H9 (cell line): ENCODE data around the gene AGT. TPM values are rescaled to one million over a fixed set of nuclear protein-coding genes. Genes with fewer than 3 reads are reported as not detected.

Source experiments
- DNase-seq: peaks from one replicate; pipeline ENCODE4 v3.0.0-alpha.2; 2017
- H2AFZ ChIP-seq: one replicate; pipeline ENCODE4 v1.6.1; 2013; ENCODE audit warnings: mild to moderate bottlenecking, low read length, control low read depth, moderate library complexity
- H2AK5ac ChIP-seq: 2 replicates; pipeline ENCODE4 v1.6.1; 2013; ENCODE audit warnings: low read length, control low read depth, mixed read lengths; ENCODE audit not compliant: insufficient read length
- H2BK120ac ChIP-seq: one replicate; pipeline ENCODE4 v1.6.1; 2013; ENCODE audit warnings: low read depth, mild to moderate bottlenecking, low read length, control low read depth, inconsistent platforms; ENCODE audit not compliant: poor library complexity, severe bottlenecking
- H2BK12ac ChIP-seq: 2 replicates; pipeline ENCODE4 v1.6.1; 2013; ENCODE audit warnings: low read length, control low read depth, mixed read lengths, low read depth; ENCODE audit not compliant: insufficient read length
- H2BK15ac ChIP-seq: 2 replicates; pipeline ENCODE4 v1.6.1; 2013; ENCODE audit warnings: low read depth, low read length, control low read depth
- H2BK20ac ChIP-seq: one replicate; pipeline ENCODE4 v1.6.1; 2013; ENCODE audit warnings: low read depth, mild to moderate bottlenecking, low read length, control low read depth, inconsistent platforms; ENCODE audit not compliant: poor library complexity, severe bottlenecking
- H2BK5ac ChIP-seq: 2 replicates; pipeline ENCODE4 v1.6.1; 2013; ENCODE audit warnings: low read length, control low read depth, mixed read lengths; ENCODE audit not compliant: insufficient read length
- H3K14ac ChIP-seq: 2 replicates; pipeline ENCODE4 v1.6.1; 2013; ENCODE audit warnings: low read length, control low read depth; ENCODE audit not compliant: insufficient read depth
- H3K18ac ChIP-seq: 2 replicates; pipeline ENCODE4 v1.6.1; 2013; ENCODE audit warnings: low read depth, mild to moderate bottlenecking, mixed read lengths, low read length, control low read depth; ENCODE audit not compliant: insufficient read length
- H3K23ac ChIP-seq: 2 replicates; pipeline ENCODE4 v1.6.1; 2013; ENCODE audit warnings: low read length, control low read depth, mixed read lengths, low read depth; ENCODE audit not compliant: insufficient read length
- H3K23me2 ChIP-seq: 2 replicates; pipeline ENCODE4 v1.6.1; 2013; ENCODE audit warnings: low read depth, mild to moderate bottlenecking, mixed read lengths, low read length, control low read depth; ENCODE audit not compliant: insufficient read length, poor library complexity, severe bottlenecking
- H3K27ac ChIP-seq: 2 replicates; pipeline ENCODE4 v1.5.1; 2013; ENCODE audit warnings: low read length, control low read depth, mixed read lengths, low read depth; ENCODE audit not compliant: insufficient read length
- H3K27me3 ChIP-seq: 2 replicates; pipeline ENCODE4 v1.6.1; 2013; ENCODE audit warnings: low read length, control low read depth, inconsistent platforms; ENCODE audit not compliant: insufficient read depth
- H3K4ac ChIP-seq: 2 replicates; pipeline ENCODE4 v1.6.1; 2013; ENCODE audit warnings: low read depth, mild to moderate bottlenecking, control low read depth, inconsistent platforms, low read length, moderate library complexity
- H3K4me1 ChIP-seq: 2 replicates; pipeline ENCODE4 v1.6.1; 2013; ENCODE audit warnings: low read length, control low read depth, inconsistent platforms; ENCODE audit not compliant: insufficient read depth
- H3K4me2 ChIP-seq: 2 replicates; pipeline ENCODE4 v1.6.1; 2013; ENCODE audit warnings: low read length, control low read depth, mixed read lengths; ENCODE audit not compliant: insufficient read length, insufficient read depth
- H3K56ac ChIP-seq: 2 replicates; pipeline ENCODE4 v1.6.1; 2013; ENCODE audit warnings: low read depth, mild to moderate bottlenecking, mixed read lengths, low read length, control low read depth; ENCODE audit not compliant: insufficient read length
- H3K79me1 ChIP-seq: 2 replicates; pipeline ENCODE4 v1.6.1; 2013; ENCODE audit warnings: low read depth, mild to moderate bottlenecking, moderate library complexity, low read length, control low read depth, inconsistent platforms; ENCODE audit not compliant: insufficient read depth, poor library complexity, severe bottlenecking
- H3K79me2 ChIP-seq: 2 replicates; pipeline ENCODE4 v1.6.1; 2013; ENCODE audit warnings: low read length, control low read depth, inconsistent platforms; ENCODE audit not compliant: insufficient read depth
- H3K9ac ChIP-seq: 2 replicates; pipeline ENCODE4 v1.6.1; 2013; ENCODE audit warnings: low read length, control low read depth, mixed read lengths; ENCODE audit not compliant: insufficient read length; ENCODE audit errors: extremely low read depth
- H3K9me3 ChIP-seq: one replicate; pipeline ENCODE4 v1.6.1; 2013; ENCODE audit warnings: low read depth, low read length, inconsistent platforms; ENCODE audit not compliant: control insufficient read depth
- H3T11ph ChIP-seq: one replicate; pipeline ENCODE4 v1.6.1; 2013; ENCODE audit warnings: mild to moderate bottlenecking, low read length, control low read depth, inconsistent platforms
- H4K20me1 ChIP-seq: one replicate; pipeline ENCODE4 v1.6.1; 2013; ENCODE audit not compliant: control insufficient read depth, insufficient read length, insufficient read depth
- H4K5ac ChIP-seq: 2 replicates; pipeline ENCODE4 v1.6.1; 2013; ENCODE audit warnings: low read depth, mild to moderate bottlenecking, mixed read lengths, low read length, control low read depth; ENCODE audit not compliant: insufficient read length
- H4K8ac ChIP-seq: replicated peaks from 2 replicates; pipeline ENCODE4 v1.6.1; 2013; ENCODE audit warnings: low read length, control low read depth, mixed read lengths, low read depth; ENCODE audit not compliant: insufficient read length
- H4K91ac ChIP-seq: 2 replicates; pipeline ENCODE4 v1.6.1; 2013; ENCODE audit warnings: low read depth, mild to moderate bottlenecking, moderate library complexity, mixed read lengths, low read length, control low read depth; ENCODE audit not compliant: insufficient read length
- H3K27ac Mint-ChIP-seq, 3 experiments: 2 replicates in 2 of 3; 3 replicates in 1 of 3; pipeline ENCODE4 v1.8.0; 2020 to 2021; ENCODE audit warnings: mixed read lengths in 3 of 3, mild to moderate bottlenecking in 1 of 3, moderate library complexity in 1 of 3
- H3K27me3 Mint-ChIP-seq: 2 replicates; pipeline ENCODE4 v1.8.0; 2021; ENCODE audit warnings: low read depth, mild to moderate bottlenecking, moderate library complexity, mixed read lengths
- H3K36me3 Mint-ChIP-seq, 3 experiments: 2 replicates in 2 of 3; 3 replicates in 1 of 3; pipeline ENCODE4 v1.8.0; 2020 to 2021; ENCODE audit warnings: low read depth in 3 of 3, mixed read lengths in 3 of 3; ENCODE audit not compliant: insufficient read depth in 1 of 3
- H3K4me1 Mint-ChIP-seq, 2 experiments: 2 replicates each; pipeline ENCODE4 v1.8.0; 2020; ENCODE audit warnings: mixed read lengths in 2 of 2
- H3K4me3 Mint-ChIP-seq, 2 experiments: 2 replicates in 1 of 2; 3 replicates in 1 of 2; pipeline ENCODE4 v1.8.0; 2020 to 2021; ENCODE audit warnings: mild to moderate bottlenecking in 2 of 2, mixed read lengths in 2 of 2, moderate library complexity in 1 of 2
- H3K9me3 Mint-ChIP-seq, 2 experiments: 2 replicates in 1 of 2; 3 replicates in 1 of 2; pipeline ENCODE4 v1.8.0; 2020; ENCODE audit warnings: mild to moderate bottlenecking in 2 of 2, mixed read lengths in 2 of 2, moderate library complexity in 1 of 2
- WGBS: extraction: QIAGEN DNeasy Blood & Tissue Kit; methylation state at CpG from one replicate; pipeline ENCODE4 v1.1.7; 2013; ENCODE audit warnings: missing lambda C conversion rate, low lambda C conversion rate, mixed read lengths; ENCODE audit not compliant: insufficient read length; ENCODE audit errors: extremely low coverage; 5-methylcytosine and 5-hydroxymethylcytosine counted together
- total RNA-seq: library from RNA; stranded (reverse); gene quantifications from 2 replicates; pipeline ENCODE4 v1.2.1, GENCODE V29; 2021
- TF ChIP-seq, protein P1 (sequence below): fragments of 200-600 bp; sonication (generic); conservative IDR thresholded peaks from 3 replicates; pipeline ENCODE4 v1.8.0; 2021; ENCODE audit warnings: antibody characterized with exemption, mild to moderate bottlenecking

The AGT gene
- total RNA-seq, 1 experiment from 2014 or later: not detected

DNA sequence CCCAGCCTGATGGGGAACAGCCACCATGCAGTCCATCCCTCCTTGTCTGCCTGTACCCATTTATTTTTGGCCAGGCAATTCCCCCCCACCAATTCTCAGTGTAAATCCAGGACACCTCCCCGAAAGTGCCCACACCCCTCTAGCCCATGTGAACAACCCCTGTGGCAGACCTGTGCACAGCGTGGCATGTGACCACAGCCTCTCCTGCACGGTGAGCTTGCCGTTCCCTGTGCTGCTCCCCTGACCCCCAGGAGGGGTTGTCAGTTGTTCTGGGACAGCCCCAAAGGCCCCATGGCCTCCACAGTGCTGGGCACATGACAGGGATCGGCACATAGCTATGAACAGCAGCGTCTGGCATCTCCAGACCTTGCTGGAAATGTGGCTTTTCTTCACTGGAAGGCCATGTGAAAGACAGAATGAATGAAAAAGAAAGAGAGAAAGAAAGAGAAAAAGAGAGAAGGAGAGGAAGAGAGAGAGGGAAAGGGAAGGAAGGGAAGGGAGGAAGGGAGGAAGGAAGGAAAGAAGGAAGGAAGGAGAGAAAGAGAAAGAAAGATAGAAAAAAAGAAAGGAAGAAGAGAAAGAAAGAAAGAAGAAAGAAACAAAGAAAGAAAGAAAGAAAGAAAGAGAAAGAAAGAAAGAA lies 37.2 kb upstream of the AGT start:
- H3K4me1 ChIP-seq: peaks cover 4% of the 10 kb centered on the region; the same call in 1 of the 2 replicates
- no peaks in the 10 kb centered on the region for H4K20me1 ChIP-seq
- no peak for DNase-seq
- Mint-ChIP-seq H3K4me1 (peaks cover 47 to 59% of the 10 kb centered on the region in 2 experiments), H3K9me3 (no peaks in the 10 kb centered on the region), H3K27me3 (peaks cover 6% of the 10 kb centered on the region), H3K36me3 (no peaks in the 10 kb centered on the region; a peak in 1 of 7 replicates), H3K4me3 (peak overlapping the region; percentile 25 to 33; a peak in 2 of 5 replicates), H3K27ac (peak overlapping the region in 1 of 3 experiments; percentile 3; a peak in 3 of 7 replicates)
- H4K8ac ChIP-seq: no peak overlapping the region
- H2AFZ ChIP-seq: no peak overlapping the region
- no peak overlapping the region for H3K4me2 ChIP-seq
- no peak overlapping the region for H3K27ac ChIP-seq
- H3K23me2 ChIP-seq: no peaks in the 10 kb centered on the region
- no peak overlapping the region for H3K56ac ChIP-seq
- TF ChIP-seq, protein P1, sequence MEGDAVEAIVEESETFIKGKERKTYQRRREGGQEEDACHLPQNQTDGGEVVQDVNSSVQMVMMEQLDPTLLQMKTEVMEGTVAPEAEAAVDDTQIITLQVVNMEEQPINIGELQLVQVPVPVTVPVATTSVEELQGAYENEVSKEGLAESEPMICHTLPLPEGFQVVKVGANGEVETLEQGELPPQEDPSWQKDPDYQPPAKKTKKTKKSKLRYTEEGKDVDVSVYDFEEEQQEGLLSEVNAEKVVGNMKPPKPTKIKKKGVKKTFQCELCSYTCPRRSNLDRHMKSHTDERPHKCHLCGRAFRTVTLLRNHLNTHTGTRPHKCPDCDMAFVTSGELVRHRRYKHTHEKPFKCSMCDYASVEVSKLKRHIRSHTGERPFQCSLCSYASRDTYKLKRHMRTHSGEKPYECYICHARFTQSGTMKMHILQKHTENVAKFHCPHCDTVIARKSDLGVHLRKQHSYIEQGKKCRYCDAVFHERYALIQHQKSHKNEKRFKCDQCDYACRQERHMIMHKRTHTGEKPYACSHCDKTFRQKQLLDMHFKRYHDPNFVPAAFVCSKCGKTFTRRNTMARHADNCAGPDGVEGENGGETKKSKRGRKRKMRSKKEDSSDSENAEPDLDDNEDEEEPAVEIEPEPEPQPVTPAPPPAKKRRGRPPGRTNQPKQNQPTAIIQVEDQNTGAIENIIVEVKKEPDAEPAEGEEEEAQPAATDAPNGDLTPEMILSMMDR: no peak
- no peaks in the 10 kb centered on the region for H3K27me3 ChIP-seq
- no peak overlapping the region for H3K4ac ChIP-seq
- H3K14ac ChIP-seq: 0 out of 2 replicates have a peak overlapping the region, but pooled peaks have one; percentile 18
- no peak overlapping the region for H3K23ac ChIP-seq
- H2AK5ac ChIP-seq: no peak overlapping the region
- H2BK12ac ChIP-seq: peak overlapping the region; percentile 52
- H2BK5ac ChIP-seq: no peak overlapping the region
- no peak overlapping the region for H2BK20ac ChIP-seq
- no peak overlapping the region for H2BK120ac ChIP-seq
- no CpG with 5 or more reads among the region's 6 CpGs for WGBS
- no peak overlapping the region for H3T11ph ChIP-seq
- peak overlapping the region; percentile 49 for H3K18ac ChIP-seq
- no peak overlapping the region for H2BK15ac ChIP-seq
- H4K91ac ChIP-seq: no peak overlapping the region
- no peak overlapping the region for H4K5ac ChIP-seq
- H3K79me1 ChIP-seq: no peaks in the 10 kb centered on the region
- H3K9ac ChIP-seq: no peak overlapping the region
- no peaks in the 10 kb centered on the region for H3K9me3 ChIP-seq
- no peaks in the 10 kb centered on the region for H3K79me2 ChIP-seq
